HCT116 (cell line): ENCODE measurements around the gene DOCK7. TPM values are rescaled to one million over a fixed set of nuclear protein-coding genes. Genes with fewer than 3 reads are reported as not detected.

Source experiments
- ATAC-seq: fragments of 200-7000 bp; cut with Tn5 transposase; 2 replicates; pipeline ENCODE4 v1.9.1; 2020; ENCODE audit warnings: mild to moderate bottlenecking, moderate library complexity
- BruUV-seq: library from RNA; stranded (reverse); fragments of 400-500 nt; replicated peaks from 2 replicates; lab custom pipeline; 2021; lab: Mats Ljungman, UMichigan
- CTCF ChIA-PET: fragments of 300-600 bp; sonication (Branson Sonifier 250); formaldehyde crosslinking; loops from one replicate; lab custom pipeline; 2021; ENCODE audit warnings: antibody characterized with exemption; lab: Charles Lee
- POLR2A ChIA-PET: fragments of 300-600, 350-600 bp; sonication (Branson Sonifier 250); formaldehyde crosslinking; loops from one replicate; lab custom pipeline; 2021; ENCODE audit warnings: antibody characterized with exemption; lab: Charles Lee
- RAD21 ChIA-PET, 2 experiments: fragments of 300-600 bp; sonication (Branson Sonifier 250); formaldehyde crosslinking; loops; one replicate each; lab custom pipeline; 2023; ENCODE audit warnings: low total read pairs in 2 of 2; ENCODE audit not compliant: uncharacterized antibody in 2 of 2, unreplicated experiment in 2 of 2, low non-redundant PET in 1 of 2; lab: Charles Lee
- DNase-seq: peaks from one replicate; pipeline ENCODE4 v3.0.0-alpha.2; 2010; ENCODE audit warnings: low read depth, low spot score
- H2AFZ ChIP-seq: fragments of 200-600 bp; shearing (Covaris generic), sonication (generic); 2 replicates; pipeline ENCODE4 v1.6.1; 2017; ENCODE audit warnings: low read depth, mixed run types, mixed read lengths, antibody characterized with exemption, low read length; ENCODE audit not compliant: poor library complexity, severe bottlenecking
- H3K27ac ChIP-seq: 2 replicates; pipeline ENCODE4 v1.5.1; 2012; ENCODE audit warnings: low read depth, low read length
- H3K27me3 ChIP-seq: fragments of 200-600 bp; sonication (generic); 2 replicates; pipeline ENCODE4 v1.6.1; 2016; ENCODE audit warnings: mixed run types, low read length, mixed read lengths; ENCODE audit not compliant: insufficient read depth
- H3K36me3 ChIP-seq, 2 experiments: fragments of 200-500 bp in 1 of 2; fragments of 200-600 bp in 1 of 2; sonication (Bioruptor generic) in 1 of 2; sonication (generic) in 1 of 2; 2 replicates each; pipeline versions ENCODE4 v1.5.1 to v1.6.1; 2014 to 2016; ENCODE audit warnings: low read length in 2 of 2, inconsistent platforms in 1 of 2, mixed read lengths in 1 of 2, mixed run types in 1 of 2; ENCODE audit not compliant: insufficient read depth in 2 of 2, control insufficient read depth in 1 of 2
- H3K4me1 ChIP-seq, 2 experiments: fragments of 200-600 bp in 1 of 2; sonication (generic) in 1 of 2; 2 replicates each; pipeline versions ENCODE4 v1.5.1 to v1.6.1; 2012 to 2017; ENCODE audit warnings: low read length in 2 of 2, inconsistent platforms in 1 of 2, mild to moderate bottlenecking in 1 of 2, mixed read lengths in 1 of 2, mixed run types in 1 of 2, moderate library complexity in 1 of 2; ENCODE audit not compliant: insufficient read depth in 2 of 2, control insufficient read depth in 1 of 2
- H3K4me2 ChIP-seq: fragments of 200-600 bp; sonication (generic); 2 replicates; pipeline ENCODE4 v1.6.1; 2017; ENCODE audit warnings: mixed run types, low read length, mixed read lengths
- H3K4me3 ChIP-seq, 2 experiments: fragments of 200-600 bp in 1 of 2; sonication (generic) in 1 of 2; replicated peaks in 1 of 2; 2 replicates each; pipeline ENCODE4 v1.5.1; 2011 to 2016; ENCODE audit warnings: low read length in 2 of 2, control low read depth in 1 of 2, low read depth in 1 of 2, mild to moderate bottlenecking in 1 of 2, mixed read lengths in 1 of 2, mixed run types in 1 of 2
- H3K79me2 ChIP-seq: fragments of 200-600 bp; sonication (generic); 2 replicates; pipeline ENCODE4 v1.6.1; 2017; ENCODE audit warnings: mild to moderate bottlenecking, mixed run types, low read length, moderate library complexity, mixed read lengths; ENCODE audit not compliant: insufficient read depth
- H3K9ac ChIP-seq: fragments of 200-600 bp; sonication (generic); 2 replicates; pipeline ENCODE4 v1.6.1; 2016; ENCODE audit warnings: low read length, mixed read lengths
- H3K9me2 ChIP-seq: fragments of 200-600 bp; sonication (generic), shearing (Covaris generic); 2 replicates; pipeline ENCODE4 v1.6.1; 2017; ENCODE audit warnings: mixed run types, mild to moderate bottlenecking, moderate library complexity; ENCODE audit not compliant: insufficient read depth
- H3K9me3 ChIP-seq, 2 experiments: fragments of 200-500 bp in 1 of 2; fragments of 200-600 bp in 1 of 2; sonication (Bioruptor generic) in 1 of 2; sonication (generic) in 1 of 2; 2 replicates each; pipeline ENCODE4 v1.6.1; 2014 to 2017; ENCODE audit warnings: low read length in 2 of 2, mixed read lengths in 2 of 2, inconsistent platforms in 1 of 2, low read depth in 1 of 2, mild to moderate bottlenecking in 1 of 2, mixed run types in 1 of 2, moderate library complexity in 1 of 2; ENCODE audit not compliant: control insufficient read depth in 1 of 2, insufficient read depth in 1 of 2
- H4K20me1 ChIP-seq: fragments of 200-600 bp; sonication (generic), shearing (Covaris generic); 2 replicates; pipeline ENCODE4 v1.6.1; 2017; ENCODE audit warnings: mixed run types, mild to moderate bottlenecking, moderate library complexity; ENCODE audit not compliant: insufficient read depth
- CBX3 ChIP-seq: IDR thresholded peaks from 2 replicates; pipeline ENCODE4 v1.6.1; 2012; ENCODE audit warnings: low read depth
- CTCF ChIP-seq, 3 experiments: fragments of 200-600 bp in 1 of 3; sonication (generic) in 1 of 3; IDR thresholded peaks in 2 of 3; conservative IDR thresholded peaks in 1 of 3; 2 replicates each; pipeline ENCODE4 v1.5.1; 2012 to 2017; ENCODE audit warnings: low read depth in 2 of 3, low read length in 2 of 3, antibody characterized with exemption in 1 of 3, borderline replicate concordance in 1 of 3, control low read depth in 1 of 3, mild to moderate bottlenecking in 1 of 3, mixed read lengths in 1 of 3, mixed run types in 1 of 3, moderate library complexity in 1 of 3; ENCODE audit not compliant: insufficient read depth in 1 of 3
- EGR1 ChIP-seq: IDR thresholded peaks from 2 replicates; pipeline ENCODE4 v1.6.1; 2012; ENCODE audit warnings: low read depth
- MAX ChIP-seq: IDR thresholded peaks from 2 replicates; pipeline ENCODE4 v1.6.1; 2012
- RAD21 ChIP-seq: IDR thresholded peaks from 2 replicates; pipeline ENCODE4 v1.6.1; 2012; ENCODE audit warnings: low read depth, mild to moderate bottlenecking
- REST ChIP-seq: IDR thresholded peaks from 2 replicates; pipeline ENCODE4 v1.6.1; 2012; ENCODE audit warnings: low read depth
- SIN3A ChIP-seq: IDR thresholded peaks from 2 replicates; pipeline ENCODE4 v1.6.1; 2012; ENCODE audit warnings: low read depth
- SP1 ChIP-seq: IDR thresholded peaks from 2 replicates; pipeline ENCODE4 v1.6.1; 2012; ENCODE audit warnings: low read depth
- SRF ChIP-seq: IDR thresholded peaks from 2 replicates; pipeline ENCODE4 v1.6.1; 2012; ENCODE audit warnings: low read depth
- YY1 ChIP-seq: IDR thresholded peaks from 2 replicates; pipeline ENCODE4 v1.6.1; 2011; ENCODE audit warnings: low read length, low read depth, moderate library complexity, mild to moderate bottlenecking; ENCODE audit not compliant: insufficient replicate concordance; ENCODE audit errors: extremely low read depth
- ZBTB33 ChIP-seq: IDR thresholded peaks from 2 replicates; pipeline ENCODE4 v1.6.1; 2011; ENCODE audit warnings: mild to moderate bottlenecking, low read length, moderate library complexity; ENCODE audit not compliant: insufficient replicate concordance; ENCODE audit errors: extremely low read depth
- ZFX ChIP-seq: fragments of 450-650 bp; IDR thresholded peaks from 2 replicates; pipeline ENCODE4 v1.6.1; 2017
- ZNF274 ChIP-seq: fragments of 200-500 bp; sonication (Bioruptor generic); IDR thresholded peaks from 2 replicates; pipeline ENCODE4 v1.6.1; 2014; ENCODE audit warnings: mild to moderate bottlenecking, low read depth, low read length, inconsistent platforms
- intact Hi-C: fragments of 100-400 bp; cut with micrococcal nuclease; formaldehyde crosslinking; loops from 2 replicates; pipeline ENCODE4 v1.10.0; 2022
- total RNA-seq: library from RNA; stranded (reverse); gene quantifications from one replicate; pipeline ENCODE4 v1.2.1, GENCODE V29; 2021; ENCODE audit not compliant: unreplicated experiment

The DOCK7 gene
- total RNA-seq, 1 experiment from 2014 or later: 49.0 TPM

GRCh38 chr1:62716397-62716796 lies 28.2 kb upstream of the DOCK7 start:
- Histone ChIP-seq H3K4me1 (no peaks in the 10 kb centered on the region), H3K79me2 (no peaks in the 10 kb centered on the region), H3K27me3 (no peaks in the 10 kb centered on the region), H3K9ac (no peak overlapping the region), H3K9me2 (no peaks in the 10 kb centered on the region), H4K20me1 (no peaks in the 10 kb centered on the region), H3K9me3 (no peaks in the 10 kb centered on the region), H3K36me3 (no peaks in the 10 kb centered on the region), H2AFZ (no peak overlapping the region), H3K4me3 (no peak overlapping the region), H3K27ac (no peak overlapping the region), H3K4me2 (no peak overlapping the region)
- no peak for ATAC-seq
- no TSS peak for BruUV-seq
- ChIA-PET CTCF (interaction anchor here (0.5 kb wide), 1 partner anchor 188 kb away, joined by 3 read pairs; no protein-coding TSS in a partner anchor), RAD21 (no interaction called here), POLR2A (no interaction called here)
- TF ChIP-seq EGR1 (no peak), MAX (no peak), REST (no peak), CBX3 (no peak), SP1 (no peak), ZBTB33 (no peak), ZNF274 (no peak), YY1 (no peak), ZFX (no peak), RAD21 (no peak), SRF (no peak), CTCF (IDR thresholded peaks at IDR 0.05 in 2 of 3, conservative IDR thresholded peaks at IDR 0.05 in 1 of 3; ENCODE audit: borderline replicate concordance in 1 of 3, insufficient read depth in 1 of 3, low read depth in 2 of 3, low read length in 2 of 3) (no peak), SIN3A (no peak)
- no peak for DNase-seq
- intact Hi-C loops: no loop called here
